ENCODE data around the gene OR6K3. TPM values are rescaled to one million over a fixed set of nuclear protein-coding genes. Genes with fewer than 3 reads are reported as not detected.

OR6K3 gene
- total and polyA plus RNA-seq, 8 donors: not detected

GRCh38 chr1:158719664-158720063 lies 856 bp downstream of the OR6K3 start:
- WGBS, 5 donors: 57 to 66% (median 63%) methylated on average over 3 of the region's 3 CpGs
- Histone ChIP-seq H3K27ac (no peak overlapping the region), H3K4me1 (no peaks in the 10 kb centered on the region), H3K27me3 (no peaks in the 10 kb centered on the region), H3K4me3 (no peak overlapping the region), H3K36me3 (no peaks in the 10 kb centered on the region), H3K9me3 (no peaks in the 10 kb centered on the region)
- intact Hi-C loops (cut with DNase I; ENCODE audit: low total_unique reads): no loop called here
- DNase-seq: no peak
- no peak for TF ChIP-seq POLR2AphosphoS5 (IDR thresholded peaks at IDR 0.05)
- TF ChIP-seq POLR2A (IDR thresholded peaks at IDR 0.05): no peak
- TF ChIP-seq EP300 (IDR thresholded peaks at IDR 0.05): no peak
- TF ChIP-seq, protein P1, sequence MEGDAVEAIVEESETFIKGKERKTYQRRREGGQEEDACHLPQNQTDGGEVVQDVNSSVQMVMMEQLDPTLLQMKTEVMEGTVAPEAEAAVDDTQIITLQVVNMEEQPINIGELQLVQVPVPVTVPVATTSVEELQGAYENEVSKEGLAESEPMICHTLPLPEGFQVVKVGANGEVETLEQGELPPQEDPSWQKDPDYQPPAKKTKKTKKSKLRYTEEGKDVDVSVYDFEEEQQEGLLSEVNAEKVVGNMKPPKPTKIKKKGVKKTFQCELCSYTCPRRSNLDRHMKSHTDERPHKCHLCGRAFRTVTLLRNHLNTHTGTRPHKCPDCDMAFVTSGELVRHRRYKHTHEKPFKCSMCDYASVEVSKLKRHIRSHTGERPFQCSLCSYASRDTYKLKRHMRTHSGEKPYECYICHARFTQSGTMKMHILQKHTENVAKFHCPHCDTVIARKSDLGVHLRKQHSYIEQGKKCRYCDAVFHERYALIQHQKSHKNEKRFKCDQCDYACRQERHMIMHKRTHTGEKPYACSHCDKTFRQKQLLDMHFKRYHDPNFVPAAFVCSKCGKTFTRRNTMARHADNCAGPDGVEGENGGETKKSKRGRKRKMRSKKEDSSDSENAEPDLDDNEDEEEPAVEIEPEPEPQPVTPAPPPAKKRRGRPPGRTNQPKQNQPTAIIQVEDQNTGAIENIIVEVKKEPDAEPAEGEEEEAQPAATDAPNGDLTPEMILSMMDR (IDR thresholded peaks at IDR 0.05): no peak

DNA sequence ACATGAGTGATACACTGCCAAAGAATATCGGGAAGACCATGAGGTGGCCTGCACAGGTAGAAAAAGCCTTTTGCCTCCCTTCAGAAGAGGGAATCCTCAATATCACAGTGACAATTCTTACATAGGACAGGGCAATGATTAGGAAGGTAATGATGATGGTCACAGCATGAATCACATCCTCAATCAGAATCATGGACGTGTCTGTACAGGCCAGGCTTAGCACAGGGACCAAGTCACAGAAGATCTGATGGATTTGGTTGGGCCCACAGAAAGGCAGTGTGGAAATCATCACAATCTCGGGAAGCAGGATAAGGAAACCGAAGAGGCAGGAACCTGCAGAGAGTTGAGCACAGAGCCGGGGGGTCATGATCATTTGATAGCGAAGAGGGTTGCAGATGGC lies 3.2 kb downstream of the OR6K3 start:
- TF ChIP-seq, protein P1 (IDR thresholded peaks at IDR 0.05): no peak
- no peak for TF ChIP-seq POLR2A (IDR thresholded peaks at IDR 0.05)
- no peak for TF ChIP-seq EP300 (IDR thresholded peaks at IDR 0.05)
- Histone ChIP-seq H3K9me3 (no peaks in the 10 kb centered on the region), H3K4me1 (no peaks in the 10 kb centered on the region), H3K27me3 (no peaks in the 10 kb centered on the region), H3K4me3 (no peak overlapping the region), H3K36me3 (no peaks in the 10 kb centered on the region), H3K27ac (no peak overlapping the region)
- DNase-seq: no peak
- intact Hi-C loops (cut with DNase I; ENCODE audit: low total_unique reads): no loop called here
- 76 to 97% (median 84%) methylated on average over 6 of the region's 6 CpGs for WGBS, 5 donors

- TF ChIP-seq POLR2A (IDR thresholded peaks at IDR 0.05) (no peak), POLR2AphosphoS5 (IDR thresholded peaks at IDR 0.05) (no peak), EP300 (IDR thresholded peaks at IDR 0.05) (no peak)
- DNase-seq: no peak
- no peak overlapping the region for H3K4me3 ChIP-seq
- H3K27me3 ChIP-seq: no peaks in the 10 kb centered on the region
- no peaks in the 10 kb centered on the region for H3K9me3 ChIP-seq
- no peaks in the 10 kb centered on the region for H3K4me1 ChIP-seq
- H3K36me3 ChIP-seq: no peaks in the 10 kb centered on the region
- WGBS, 5 donors: 70 to 87% (median 76%) methylated on average over 1 of the region's 1 CpG
- no peak overlapping the region for H3K27ac ChIP-seq
- intact Hi-C loops (cut with DNase I; ENCODE audit: low total_unique reads): no loop called here
Measured at GRCh38 chr1:158716335-158716734, 4.2 kb downstream of the OR6K3 start.

DNA sequence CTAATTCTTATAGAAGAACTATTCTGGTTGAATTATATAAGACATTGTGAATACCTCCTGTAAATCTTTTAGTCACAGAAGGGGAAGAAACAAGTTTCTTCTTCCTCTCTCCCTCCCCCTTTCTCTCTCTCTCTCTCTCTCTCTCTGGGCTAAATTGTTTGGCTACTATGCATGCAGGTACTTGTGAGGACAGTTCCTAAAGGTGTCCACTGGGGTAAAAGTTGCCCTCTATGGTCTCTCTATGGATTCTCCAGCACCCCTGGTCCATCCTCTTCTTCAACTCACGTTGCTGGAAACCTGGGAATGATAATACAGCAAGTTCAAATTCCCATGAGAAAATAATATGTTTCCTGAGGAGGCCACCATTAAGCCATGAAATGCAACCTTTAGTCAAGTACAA lies 5.8 kb downstream of the OR6K3 start:
- H3K27ac ChIP-seq: no peak overlapping the region
- DNase-seq: no peak
- no peaks in the 10 kb centered on the region for H3K9me3 ChIP-seq
- intact Hi-C loops (cut with DNase I; ENCODE audit: low total_unique reads): no loop called here
- no peak overlapping the region for H3K4me3 ChIP-seq
- TF ChIP-seq EP300 (IDR thresholded peaks at IDR 0.05): no peak
- no peak for TF ChIP-seq POLR2AphosphoS5 (IDR thresholded peaks at IDR 0.05)
- no peaks in the 10 kb centered on the region for H3K36me3 ChIP-seq
- WGBS, 5 donors: 22 to 67% (median 31%) methylated on average over 1 of the region's 1 CpG
- H3K4me1 ChIP-seq: no peaks in the 10 kb centered on the region
- no peaks in the 10 kb centered on the region for H3K27me3 ChIP-seq

DNA sequence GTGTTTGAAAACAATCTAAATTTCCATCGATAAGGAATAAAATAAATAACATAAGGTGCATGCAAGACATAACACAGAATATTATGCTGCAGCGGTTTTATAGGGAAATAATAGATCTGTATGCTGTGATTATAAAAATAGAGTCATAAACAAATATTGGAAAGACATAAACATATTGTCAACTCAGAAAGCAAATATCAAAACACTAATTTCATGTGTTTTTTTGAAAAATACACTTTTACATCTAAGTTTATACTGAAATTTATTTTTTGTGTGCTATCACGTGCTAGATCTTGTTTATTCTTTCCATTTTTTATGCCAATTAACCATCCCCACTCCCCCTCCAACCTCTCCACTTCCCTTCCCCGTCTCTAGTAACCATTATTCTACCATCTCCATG lies 9.4 kb downstream of the OR6K3 start:
- 53 to 68% (median 62%) methylated on average over 4 of the region's 4 CpGs for WGBS, 5 donors
- no peaks in the 10 kb centered on the region for H3K4me1 ChIP-seq
- H3K27me3 ChIP-seq: no peaks in the 10 kb centered on the region
- no peak overlapping the region for H3K4me3 ChIP-seq
- no peak for DNase-seq
- no peak for TF ChIP-seq POLR2AphosphoS5 (IDR thresholded peaks at IDR 0.05)
- TF ChIP-seq, protein P1 (IDR thresholded peaks at IDR 0.05): no peak
- no peak for TF ChIP-seq EP300 (IDR thresholded peaks at IDR 0.05)
- no peak for TF ChIP-seq POLR2A (IDR thresholded peaks at IDR 0.05)
- no peak overlapping the region for H3K27ac ChIP-seq
- H3K9me3 ChIP-seq: no peaks in the 10 kb centered on the region
- H3K36me3 ChIP-seq: no peaks in the 10 kb centered on the region
- intact Hi-C loops (cut with DNase I; ENCODE audit: low total_unique reads): no loop called here

Data from stomach (tissue), 9 donors.